Measurements from ENCODE around the gene FBN3.

FBN3 gene

DNA sequence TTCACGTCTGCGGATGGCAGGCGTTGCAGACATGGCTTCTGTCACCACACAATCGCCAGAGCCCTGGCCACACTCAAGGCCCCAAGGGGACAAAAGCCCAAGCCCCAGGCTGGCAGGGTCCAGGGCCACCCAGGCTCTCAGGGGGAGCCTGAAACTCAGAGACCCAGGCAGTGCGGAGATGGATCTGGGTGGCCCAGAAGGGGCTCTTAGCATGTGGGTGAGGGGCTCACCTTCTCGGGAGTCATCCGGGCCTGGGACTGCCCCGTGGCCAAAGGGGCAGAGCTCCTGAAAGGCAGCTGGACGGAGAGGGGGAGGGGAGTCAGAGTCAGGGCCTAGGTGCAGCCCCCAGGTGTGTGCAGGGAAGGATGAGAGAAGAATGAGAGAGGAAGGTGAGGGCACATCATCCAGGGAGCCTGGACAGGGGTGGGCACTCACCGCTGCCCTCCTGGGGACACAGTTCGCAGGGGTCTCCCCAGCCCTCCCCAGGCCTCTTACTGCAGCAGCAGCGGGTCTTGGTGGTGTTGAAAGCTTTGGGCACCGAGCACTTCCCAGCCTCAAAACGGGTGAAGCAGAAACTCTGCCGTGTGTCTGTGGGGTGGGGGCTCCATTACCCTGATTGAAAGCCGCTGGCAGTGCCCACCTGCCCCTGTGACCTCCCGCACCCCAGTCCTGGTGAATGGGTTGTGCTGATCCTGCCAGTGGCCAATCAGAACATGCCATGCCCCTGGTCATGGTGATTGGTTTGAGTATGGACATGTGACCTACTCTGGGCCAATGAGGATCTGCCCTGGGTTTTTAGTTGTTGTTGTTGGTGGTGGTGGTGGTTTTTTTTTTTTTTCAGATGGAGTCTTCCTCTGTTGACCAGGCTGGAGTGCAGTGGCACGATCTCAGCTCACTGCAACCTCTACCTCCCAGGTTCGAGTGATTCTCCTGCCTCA, 59.5 kb downstream of the FBN3 start:
- DNase-seq (ENCODE audit: low read depth in 3 of 3), result no peak

DNA sequence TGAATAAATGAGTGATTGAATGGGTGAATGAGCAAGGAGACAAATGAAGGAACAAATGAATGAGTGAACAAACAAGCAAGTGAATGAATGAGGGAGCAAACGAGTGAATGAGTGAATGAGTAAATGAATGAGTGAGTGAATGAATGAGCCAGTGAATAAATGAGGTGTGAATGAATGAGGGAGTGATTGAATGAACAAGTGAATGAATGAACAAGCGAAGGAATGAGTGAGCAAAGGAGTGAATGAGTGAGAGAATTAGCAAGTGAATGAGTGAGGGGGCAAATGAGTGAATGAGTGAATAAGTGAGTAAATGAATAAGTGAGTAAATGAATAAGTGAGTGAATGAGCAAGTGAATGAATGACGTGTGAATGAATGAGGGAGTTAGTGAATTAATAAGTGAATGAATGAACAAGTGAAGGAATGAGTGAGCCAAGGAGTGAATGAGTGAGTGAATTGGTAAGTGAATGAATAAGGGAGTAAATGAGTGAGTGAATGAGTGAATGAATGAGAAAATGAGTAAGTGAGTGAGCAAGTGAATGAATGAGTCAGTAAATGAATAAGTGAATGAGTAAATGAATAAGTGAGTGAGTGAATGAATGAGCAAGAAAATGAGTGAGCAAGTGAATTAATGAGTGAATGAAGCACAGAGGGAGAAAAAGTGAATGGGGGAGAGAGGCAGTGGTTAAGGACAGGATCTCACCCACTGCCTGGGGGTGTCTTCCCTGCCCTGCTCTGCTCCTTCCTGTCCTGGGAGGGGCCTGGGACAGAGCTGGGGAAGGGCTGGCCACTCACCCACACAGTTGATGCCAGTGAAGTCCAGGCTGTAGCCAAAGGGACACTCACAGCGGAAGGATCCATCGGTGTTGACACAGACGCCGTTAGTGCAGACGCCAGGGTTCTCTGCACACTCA, 60.4 kb downstream of the FBN3 start:
- no peak for DNase-seq (ENCODE audit: low read depth in 3 of 3)

DNA sequence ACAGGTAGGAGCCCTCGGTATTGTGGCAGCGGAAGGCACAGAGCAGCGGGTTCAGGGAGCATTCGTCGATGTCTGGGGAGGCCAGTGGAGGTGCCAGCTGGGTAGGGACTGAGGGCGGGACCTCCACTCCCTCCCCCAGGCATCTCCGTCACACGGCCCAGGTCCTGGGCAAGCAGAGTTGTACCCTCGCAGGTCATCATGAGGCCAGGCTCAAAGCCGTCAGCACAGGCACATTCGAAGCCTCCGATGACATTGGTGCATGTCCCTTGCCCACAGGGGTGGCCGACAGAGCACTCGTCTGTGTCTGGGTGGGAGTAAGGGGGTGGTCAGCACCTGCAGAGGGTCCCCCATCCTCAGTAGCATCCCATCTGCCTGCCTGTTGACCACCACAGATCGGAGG, 61.5 kb downstream of the FBN3 start:
- no peak for DNase-seq (ENCODE audit: low read depth in 3 of 3)

DNA sequence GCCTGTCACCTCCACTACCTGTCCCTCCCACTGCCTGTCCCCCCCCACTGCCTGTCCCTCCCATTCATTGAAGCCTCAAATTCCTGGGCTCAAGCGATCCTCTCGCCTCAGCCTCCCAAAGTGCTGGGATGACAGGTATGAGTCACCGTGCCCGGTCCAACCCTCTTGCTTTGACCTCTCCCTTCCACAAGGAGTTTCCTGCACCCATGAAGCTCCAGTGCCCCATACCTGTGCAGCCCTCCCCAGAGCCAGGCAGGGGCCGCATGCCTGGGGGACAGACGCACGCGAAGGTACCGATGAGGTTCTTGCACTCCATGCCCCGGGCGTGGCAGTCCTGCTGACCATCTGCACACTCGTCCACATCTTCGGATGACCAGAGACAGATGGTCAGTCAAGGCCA, 62.5 kb downstream of the FBN3 start:
- DNase-seq (ENCODE audit: low read depth in 3 of 3), result no peak

DNA sequence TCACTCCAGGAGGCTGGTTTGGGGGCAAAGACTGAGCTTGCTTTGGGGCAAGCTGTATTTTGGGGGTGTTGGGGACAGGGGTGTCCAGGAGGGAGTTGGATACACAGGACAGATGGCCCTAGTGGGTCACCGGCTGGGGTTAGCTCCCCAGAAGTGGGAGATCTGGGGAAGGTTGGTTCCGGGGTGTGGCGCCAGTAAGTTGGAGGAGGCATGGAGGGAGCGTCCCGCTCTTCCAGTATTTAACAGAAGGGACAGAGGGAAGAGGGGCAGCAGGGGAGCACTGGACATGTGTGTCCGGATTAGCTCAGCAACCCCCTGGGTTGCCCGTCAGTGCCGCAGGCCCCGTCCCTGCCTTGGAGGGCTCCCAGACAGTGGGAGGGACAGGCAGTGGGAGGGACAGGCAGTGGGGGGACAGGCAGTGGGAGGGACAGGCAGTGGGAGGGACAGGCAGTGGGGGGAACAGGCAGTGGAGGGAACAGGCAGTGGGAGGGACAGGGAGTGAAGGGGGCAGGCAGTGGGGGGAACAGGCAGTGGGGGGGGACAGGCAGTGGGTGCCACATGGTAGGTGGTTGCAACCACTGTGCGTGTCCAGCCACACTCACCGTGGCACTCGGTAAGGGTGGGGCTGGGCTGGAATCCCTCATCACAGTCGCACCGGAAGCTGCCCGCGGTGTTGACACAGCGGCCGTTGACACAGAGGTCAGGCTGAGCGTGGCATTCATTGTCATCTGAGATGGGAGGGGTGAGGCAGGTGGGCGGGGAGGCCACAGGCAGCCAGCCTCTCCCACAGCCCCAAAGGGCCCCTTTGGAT, 63.6 kb downstream of the FBN3 start:
- peak in 1 of 3 experiments; percentile 5 for DNase-seq (ENCODE audit: low read depth in 3 of 3)

DNA sequence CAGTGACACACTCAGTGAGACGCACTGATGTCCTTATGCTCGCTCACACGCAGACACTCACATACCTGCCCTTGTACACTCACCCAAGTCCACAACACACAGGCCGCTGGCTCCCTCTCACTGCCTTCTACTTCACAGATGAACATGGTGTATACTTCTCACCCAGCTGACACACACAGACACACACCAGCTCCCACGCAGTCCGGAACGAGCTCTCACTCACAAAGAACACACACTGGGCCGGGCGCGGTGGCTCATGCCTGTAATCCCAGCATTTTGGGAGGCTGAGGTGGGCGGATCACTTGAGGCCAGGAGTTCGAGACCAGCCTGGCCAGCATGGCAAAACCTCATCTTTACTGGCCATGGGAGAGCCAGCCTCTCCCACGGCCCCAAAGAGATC, 65.2 kb downstream of the FBN3 start:
- DNase-seq (ENCODE audit: low read depth in 3 of 3), result no peak

DNA sequence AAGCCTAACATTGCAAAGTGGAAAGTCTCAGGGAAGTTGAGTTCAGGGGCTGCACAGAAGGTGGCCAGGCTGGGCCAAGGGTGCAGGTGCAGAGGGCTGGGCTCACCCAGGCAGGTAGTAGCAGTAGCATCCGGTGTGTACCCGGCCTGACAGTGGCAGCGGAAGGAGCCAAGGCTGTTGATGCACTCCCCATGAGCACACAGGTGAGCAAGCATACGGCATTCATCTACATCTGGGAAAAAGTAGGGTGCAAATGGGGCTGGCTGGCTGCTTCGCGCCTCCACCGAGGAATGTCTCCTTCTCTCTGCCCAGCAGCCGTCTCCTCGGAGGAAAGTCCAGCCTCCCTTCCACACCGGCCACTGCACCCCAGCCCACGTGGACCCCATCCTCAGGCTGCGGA, 66.3 kb downstream of the FBN3 start:
- DNase-seq (ENCODE audit: low read depth in 3 of 3), result no peak

DNA sequence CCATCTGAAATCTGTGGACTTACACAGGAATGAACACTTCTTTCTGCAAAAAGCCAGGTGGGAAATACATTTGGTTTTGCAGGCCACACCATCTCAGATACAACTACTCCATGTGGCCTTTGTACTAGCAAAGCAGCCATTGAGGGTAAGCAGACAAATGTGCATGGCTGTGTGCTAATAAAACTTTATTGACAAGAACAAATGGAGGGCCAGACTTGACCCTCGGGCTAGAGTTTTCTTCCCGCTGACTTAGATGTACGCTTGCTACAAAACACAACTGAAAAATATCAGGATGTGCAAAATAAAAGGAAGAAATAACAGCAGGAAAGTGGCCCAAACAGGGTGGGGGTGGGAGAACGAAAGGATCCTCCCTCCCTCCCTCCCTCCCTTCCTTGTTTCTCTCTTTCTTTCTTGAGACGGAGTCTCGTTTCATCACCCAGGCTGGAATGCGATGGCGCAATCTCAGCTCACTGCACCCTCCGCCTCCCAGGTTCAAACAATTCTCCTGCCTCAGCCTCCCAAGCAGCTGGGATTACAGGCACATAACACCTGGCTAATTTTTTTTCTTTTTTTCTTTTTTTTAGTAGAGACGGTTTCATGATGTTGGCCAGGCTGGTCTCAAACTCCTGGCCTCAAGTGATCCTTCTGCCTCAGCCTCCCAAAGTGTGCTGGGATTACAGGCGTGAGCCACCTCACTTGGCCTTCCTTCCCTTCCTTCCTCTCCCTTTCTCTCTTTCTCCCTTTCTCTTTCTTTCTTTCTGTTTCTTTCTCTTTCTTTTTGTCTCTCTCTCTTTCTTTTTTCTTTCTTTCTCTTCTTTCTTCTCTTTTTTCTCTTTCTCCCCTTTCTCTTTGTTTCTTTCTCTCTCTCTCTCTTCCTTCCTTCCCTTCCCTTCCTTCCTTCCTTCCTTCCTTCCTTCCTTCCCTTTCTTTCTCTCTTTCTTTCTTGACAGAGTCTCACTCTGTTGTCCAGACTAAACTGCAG, 67.5 kb downstream of the FBN3 start:
- DNase-seq (ENCODE audit: low read depth in 3 of 3), result no peak

DNA sequence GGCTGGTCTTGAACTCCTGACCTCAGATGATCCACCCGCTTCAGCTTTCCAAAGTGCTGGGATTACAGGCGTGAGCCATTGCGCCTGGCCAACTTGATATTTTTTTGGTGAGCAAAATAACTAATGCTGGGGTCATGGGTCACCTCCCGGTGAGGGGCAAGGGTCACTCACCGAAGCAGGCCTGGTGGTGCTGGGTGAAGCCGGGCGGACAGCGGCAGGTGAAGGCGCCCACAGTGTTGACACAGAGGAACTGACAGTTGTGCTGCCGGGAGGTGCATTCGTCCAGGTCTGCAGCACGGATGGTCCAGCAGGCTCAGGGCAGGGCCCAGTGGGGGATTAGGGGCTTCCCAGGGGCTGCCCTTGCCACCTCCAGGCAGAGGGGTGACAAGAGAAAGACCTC, 68.6 kb downstream of the FBN3 start:
- DNase-seq (ENCODE audit: low read depth in 3 of 3), result no peak

DNA sequence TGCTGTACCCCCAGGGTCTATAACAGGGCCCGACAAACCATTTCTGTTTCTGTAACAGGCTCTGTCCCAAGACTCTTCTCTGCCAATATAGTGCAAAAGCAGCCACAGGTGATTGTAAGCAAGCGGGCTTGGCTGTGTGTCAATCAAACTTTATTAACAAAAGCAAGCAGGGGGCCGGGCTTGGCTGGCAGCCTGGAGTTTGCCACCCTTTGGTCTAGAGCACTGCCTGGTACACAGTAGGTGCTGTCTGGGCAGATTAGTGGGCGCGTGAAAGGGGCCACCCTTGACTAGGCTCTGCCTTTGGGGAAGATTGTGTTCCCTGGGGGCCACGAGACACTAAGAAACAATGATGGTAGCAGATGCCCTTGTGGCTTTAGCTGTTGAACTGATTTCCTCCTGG, 69.4 kb downstream of the FBN3 start:
- no peak for DNase-seq (ENCODE audit: low read depth in 3 of 3)

DNA sequence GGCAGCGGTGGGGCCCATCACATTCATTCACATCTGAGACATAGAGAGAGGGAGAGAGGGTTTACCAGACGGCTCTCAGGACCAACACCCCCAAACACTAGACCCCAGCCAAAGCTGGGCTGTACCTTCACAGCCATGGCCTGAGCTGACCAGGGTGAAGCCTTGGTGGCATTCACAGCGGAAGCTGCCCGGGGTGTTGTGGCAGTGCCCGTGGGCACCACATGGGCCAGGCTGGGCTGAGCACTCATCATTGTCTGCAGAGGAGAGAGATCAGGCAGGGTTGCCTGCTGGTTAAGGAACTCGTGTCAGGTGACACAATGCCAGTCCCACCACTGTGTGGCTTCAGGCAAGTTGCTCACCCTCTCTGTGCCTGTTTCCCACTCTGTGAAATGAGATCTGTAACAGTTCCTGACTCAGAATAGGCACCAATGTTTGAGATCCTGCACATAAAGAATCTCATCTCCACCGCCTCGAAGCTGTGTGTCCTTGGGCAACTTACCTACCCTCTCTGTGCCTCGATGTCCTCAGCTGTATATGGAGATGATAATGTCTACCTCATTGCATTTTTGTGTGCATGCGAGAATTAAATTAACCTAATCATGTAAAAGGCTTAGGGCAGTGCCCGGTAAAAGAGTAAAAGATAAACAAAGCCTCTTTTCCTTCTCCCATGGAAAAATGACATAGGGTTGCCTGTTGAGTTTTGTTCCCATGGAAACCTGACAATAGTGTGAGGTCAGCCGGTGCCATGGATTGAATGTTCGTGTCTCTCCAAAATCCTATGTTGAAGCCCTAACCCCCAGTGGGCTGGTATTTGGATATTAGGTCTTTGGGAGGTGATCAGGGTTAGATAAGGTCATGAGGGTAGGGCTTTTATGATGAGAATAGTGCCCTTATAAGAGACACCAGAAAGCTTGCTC, 74.0 kb downstream of the FBN3 start:
- no peak for DNase-seq (ENCODE audit: low read depth in 3 of 3)

DNA sequence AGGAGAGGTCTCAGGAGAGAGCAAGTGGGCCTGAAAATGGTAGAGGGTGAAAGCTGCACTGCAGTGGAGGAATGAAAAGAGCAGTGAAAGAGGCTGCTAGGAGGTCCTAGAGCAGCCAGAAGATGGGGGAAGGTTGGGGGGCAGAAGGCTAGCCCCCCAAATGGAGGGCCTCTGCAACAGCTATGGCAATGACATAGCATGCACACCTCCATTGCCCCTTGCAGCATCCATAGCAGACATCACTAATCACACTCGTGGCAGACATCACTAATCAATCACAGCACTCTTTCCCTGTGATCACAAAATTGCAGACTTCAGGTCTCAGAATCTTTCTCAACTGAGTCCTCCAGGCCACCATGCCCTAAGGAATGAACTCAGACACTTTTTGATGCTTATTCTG, 74.9 kb downstream of the FBN3 start:
- no peak for DNase-seq (ENCODE audit: low read depth in 3 of 3)

DNA sequence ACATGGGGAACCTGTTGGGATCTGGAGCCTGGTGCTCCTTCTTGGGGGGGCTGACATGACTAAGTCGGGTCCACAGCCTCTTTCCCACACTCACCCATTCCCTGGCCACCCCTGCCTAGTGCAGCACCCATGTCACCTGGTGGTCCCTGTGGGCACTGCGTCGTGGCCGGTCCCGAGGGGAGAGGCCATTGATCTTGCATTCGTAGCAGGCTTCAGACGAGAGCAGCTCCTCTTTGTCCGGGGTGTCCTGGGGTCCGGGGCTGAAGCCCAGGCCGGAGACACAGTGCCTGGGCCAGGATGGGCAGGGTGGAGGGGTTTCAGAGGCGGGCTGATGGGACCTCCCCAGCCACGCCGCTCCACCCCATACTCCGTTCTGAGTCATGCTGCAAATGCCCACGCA, 77.5 kb downstream of the FBN3 start:
- DNase-seq (ENCODE audit: low read depth in 3 of 3), result no peak

DNA sequence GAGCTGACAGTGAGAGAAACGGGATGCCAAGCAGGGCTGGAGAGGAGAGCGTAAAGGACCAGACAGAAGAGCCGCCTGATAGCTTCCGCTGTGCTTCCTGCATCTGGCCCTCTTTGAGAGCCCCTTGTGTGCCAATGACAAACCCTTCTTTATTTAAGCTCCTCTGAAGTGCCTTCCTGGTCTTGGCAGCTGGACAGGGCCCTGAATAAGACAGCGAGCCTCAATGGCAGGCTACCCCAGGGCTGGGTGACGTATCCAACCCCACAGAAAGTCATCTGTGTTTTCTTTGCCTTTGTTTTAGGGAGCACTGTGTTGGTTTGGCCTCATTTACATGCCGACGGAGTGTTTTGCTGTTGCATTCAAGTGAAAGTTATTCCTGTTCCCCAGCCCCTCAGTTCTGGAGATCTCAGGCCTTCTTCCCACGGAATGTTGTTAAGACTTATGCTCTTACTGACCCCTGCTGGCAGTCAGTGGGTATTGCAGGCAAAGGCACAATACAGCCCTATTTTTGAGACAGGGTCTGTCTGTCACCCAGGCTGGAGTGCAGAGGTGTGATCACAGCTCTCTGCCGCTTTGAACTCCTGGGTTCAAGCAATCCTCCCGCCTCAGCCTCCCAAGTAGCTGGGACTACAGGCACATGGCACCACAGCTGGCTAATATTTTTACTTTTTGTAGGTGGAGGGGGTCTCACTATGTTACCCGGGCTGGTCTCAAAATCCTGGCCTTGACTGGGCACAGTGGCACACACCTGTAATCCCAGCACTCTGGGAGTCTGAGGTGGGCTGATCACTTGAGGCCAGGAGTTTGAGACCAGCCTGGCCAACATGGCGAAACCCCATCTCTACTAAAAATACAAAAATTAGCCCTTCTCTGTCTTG, 80.1 kb downstream of the FBN3 start:
- DNase-seq (ENCODE audit: low read depth in 3 of 3), result peak in 1 of 3 experiments; percentile 17

DNA sequence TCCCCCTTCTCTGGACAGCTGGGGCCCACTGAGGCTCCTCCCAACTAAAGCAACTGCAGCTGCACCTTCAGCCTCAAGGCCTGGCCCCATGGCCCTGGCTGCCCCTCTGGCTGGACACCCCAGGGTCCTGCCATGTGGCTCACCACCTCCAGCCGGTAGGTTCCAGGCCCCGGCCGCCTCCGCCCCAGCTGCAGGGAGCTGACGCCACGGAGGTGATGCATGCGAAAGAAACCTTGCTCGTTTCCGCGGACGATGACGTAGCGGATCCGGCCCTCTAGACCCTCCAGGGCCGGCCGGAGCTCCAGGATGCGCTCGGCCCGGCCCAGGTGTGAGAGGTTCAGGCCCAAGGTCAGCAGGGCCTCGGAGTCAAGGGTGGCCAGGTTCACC, 83.5 kb downstream of the FBN3 start:
- no peak for DNase-seq (ENCODE audit: low read depth in 3 of 3)

DNA sequence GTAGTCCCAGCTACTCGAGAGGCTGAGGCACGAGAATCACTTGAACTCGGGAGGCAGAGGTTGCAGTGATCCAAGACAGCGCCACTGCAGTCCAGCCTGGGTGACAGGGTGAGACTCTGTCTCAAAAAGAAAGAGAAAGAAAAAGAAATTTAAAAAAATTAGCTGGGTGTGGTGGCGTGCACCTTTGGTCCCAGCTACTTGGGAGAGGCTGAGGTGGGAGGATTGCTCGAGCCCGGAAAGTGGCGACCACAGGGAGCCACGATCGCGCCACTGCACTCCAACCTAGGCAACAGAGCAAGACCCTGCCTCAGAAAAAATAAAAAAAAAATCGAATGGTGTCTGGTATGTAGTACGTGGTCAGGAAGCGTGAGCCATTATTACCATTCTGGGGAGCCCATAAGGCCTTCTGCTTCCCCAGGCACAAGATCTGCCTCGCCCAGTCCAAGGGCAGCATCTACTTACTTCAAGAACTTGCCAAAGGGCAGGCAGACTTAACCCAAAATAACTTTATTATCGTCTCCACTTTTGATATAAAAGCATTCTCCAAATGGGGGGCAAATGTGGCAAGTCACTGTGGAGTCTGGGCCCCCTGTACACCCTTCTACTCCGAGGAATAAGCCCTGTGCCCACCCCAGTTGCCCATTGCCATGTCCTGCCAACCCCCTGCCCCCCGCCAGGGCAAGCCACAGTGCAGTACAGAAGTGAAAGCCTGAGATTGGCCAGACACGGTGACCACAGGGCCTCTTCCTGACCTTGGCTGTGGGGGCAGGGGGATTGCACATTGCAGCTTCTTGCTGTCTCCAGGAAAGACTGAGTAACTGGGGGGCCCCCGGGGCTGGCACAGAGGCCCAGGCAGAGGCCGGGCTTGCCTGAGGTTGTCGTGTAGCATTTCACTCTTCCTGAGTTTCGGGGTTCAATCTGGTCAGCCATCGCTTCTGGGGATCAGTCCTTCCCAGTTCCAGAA, 84.2 kb downstream of the FBN3 start:
- DNase-seq (ENCODE audit: low read depth in 3 of 3), result no peak

DNA sequence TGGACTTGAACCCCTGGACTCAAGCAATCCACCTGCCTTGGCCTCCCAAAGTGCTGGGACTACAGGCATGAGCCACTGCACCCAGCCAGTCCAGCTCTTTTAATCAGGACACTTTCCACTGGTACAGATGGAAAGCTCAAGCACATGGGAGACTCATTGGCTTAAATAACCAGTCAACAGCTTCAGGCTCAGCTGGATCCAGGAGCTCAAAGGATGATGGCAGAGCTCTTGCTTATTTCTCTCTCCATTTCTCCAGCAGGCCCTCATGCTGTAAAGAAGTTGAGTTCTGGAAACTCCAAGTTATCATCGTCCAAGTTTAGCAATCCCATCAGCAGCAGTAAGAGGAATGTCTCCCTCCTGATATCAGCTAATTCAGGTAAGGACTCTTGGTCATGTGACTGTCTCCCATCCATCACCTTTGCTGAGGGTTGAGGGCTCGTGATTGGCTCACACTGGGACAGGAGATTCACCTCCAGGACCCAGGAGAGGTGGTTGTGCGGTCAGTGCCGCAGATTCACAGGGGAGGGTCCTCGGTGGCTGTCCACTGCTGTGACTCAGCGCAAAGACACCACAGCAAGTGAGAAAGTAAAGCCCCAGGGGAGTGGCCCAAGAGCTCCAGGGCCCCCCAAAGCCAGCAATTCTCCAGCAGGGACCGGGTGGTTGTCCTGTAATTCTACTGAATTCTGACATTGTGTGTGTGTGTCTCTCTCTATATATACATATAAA, 91.7 kb downstream of the FBN3 start:
- no peak for DNase-seq (ENCODE audit: low read depth in 3 of 3)
